Nephron (organoid): ENCODE data around the gene EZR.
A peak's percentile ranks its signal among the peaks of the same experiment; 100 is the strongest.

Experiments used
- H3K27ac Mint-ChIP-seq, 3 experiments: 2 replicates each; pipeline ENCODE4 v1.8.0; 2020; ENCODE audit warnings: mixed read lengths in 3 of 3, mild to moderate bottlenecking in 2 of 3, moderate library complexity in 1 of 3
- H3K27me3 Mint-ChIP-seq: 2 replicates; pipeline ENCODE4 v1.8.0; 2021; ENCODE audit warnings: low read depth, mild to moderate bottlenecking, moderate library complexity, mixed read lengths
- H3K36me3 Mint-ChIP-seq: 2 replicates; pipeline ENCODE4 v1.8.0; 2020; ENCODE audit warnings: low read depth, mixed read lengths
- H3K4me1 Mint-ChIP-seq: 2 replicates; pipeline ENCODE4 v1.8.0; 2020; ENCODE audit warnings: mixed read lengths
- H3K4me3 Mint-ChIP-seq, 3 experiments: 2 replicates each; pipeline ENCODE4 v1.8.0; 2020; ENCODE audit warnings: mild to moderate bottlenecking in 3 of 3, mixed read lengths in 3 of 3, moderate library complexity in 2 of 3
- H3K9me3 Mint-ChIP-seq: 2 replicates; pipeline ENCODE4 v1.8.0; 2020; ENCODE audit warnings: mixed read lengths
- CTCF ChIP-seq, 3 experiments: fragments of 200-600 bp; sonication (generic); IDR thresholded peaks; one replicate each; pipeline ENCODE4 v1.5.0; 2021; ENCODE audit warnings: antibody characterized with exemption in 3 of 3; ENCODE audit not compliant: unreplicated experiment in 3 of 3

EZR gene

GRCh38 chr6:158819213-158819976 lies at the start of gene EZR:
TSS of gene EZR (minus strand) at chr6:158819368. CDS start at chr6:158818093, 1,275 bp downstream.
- H3K27ac Mint-ChIP-seq = peak within 1 kb of the TSS; percentile 84 to 92 (median 84)
- TF ChIP-seq CTCF (IDR thresholded peaks at IDR 0.05; ENCODE audit: unreplicated experiment in 3 of 3) = no peak
- H3K4me3 Mint-ChIP-seq = peak within 1 kb of the TSS; percentile 88 to 95 (median 91)
- no peaks in the 10 kb centered on the region for H3K27me3 Mint-ChIP-seq
- H3K9me3 Mint-ChIP-seq = no peaks in the 10 kb centered on the region
- H3K36me3 Mint-ChIP-seq = peaks cover 4% of the 10 kb centered on the region
- peaks cover 33% of the 10 kb centered on the region for H3K4me1 Mint-ChIP-seq

GRCh38 chr6:158868122-158868480 lies 48.9 kb upstream of the EZR start:
- H3K4me3 Mint-ChIP-seq = peak overlapping the region; percentile 47 to 67 (median 55)
- H3K9me3 Mint-ChIP-seq = peaks cover 2% of the 10 kb centered on the region
- TF ChIP-seq CTCF (IDR thresholded peaks at IDR 0.05; ENCODE audit: unreplicated experiment in 3 of 3) = no peak
- peak overlapping the region; percentile 71 to 98 (median 97) for H3K27ac Mint-ChIP-seq
- no peaks in the 10 kb centered on the region for H3K36me3 Mint-ChIP-seq
- peaks cover 13% of the 10 kb centered on the region for H3K27me3 Mint-ChIP-seq
- peaks cover 24% of the 10 kb centered on the region for H3K4me1 Mint-ChIP-seq

- peaks cover 13% of the 10 kb centered on the region for H3K27me3 Mint-ChIP-seq
- no peaks in the 10 kb centered on the region for H3K36me3 Mint-ChIP-seq
- H3K4me3 Mint-ChIP-seq = peak overlapping the region; percentile 47 to 67 (median 55)
- peaks cover 2% of the 10 kb centered on the region for H3K9me3 Mint-ChIP-seq
- peak overlapping the region; percentile 71 to 98 (median 97) for H3K27ac Mint-ChIP-seq
- TF ChIP-seq CTCF (IDR thresholded peaks at IDR 0.05; ENCODE audit: unreplicated experiment in 3 of 3) = no peak
- peaks cover 24% of the 10 kb centered on the region for H3K4me1 Mint-ChIP-seq
These were observed 48.4 kb upstream of the EZR start for GRCh38 chr6:158867381-158868121.

- no peak overlapping the region for H3K27ac Mint-ChIP-seq
- peaks cover 13% of the 10 kb centered on the region for H3K27me3 Mint-ChIP-seq
- no peaks in the 10 kb centered on the region for H3K36me3 Mint-ChIP-seq
- no peak overlapping the region for H3K4me3 Mint-ChIP-seq
- no peak for TF ChIP-seq CTCF (IDR thresholded peaks at IDR 0.05; ENCODE audit: unreplicated experiment in 3 of 3)
- peaks cover 24% of the 10 kb centered on the region for H3K4me1 Mint-ChIP-seq
- H3K9me3 Mint-ChIP-seq = peaks cover 2% of the 10 kb centered on the region
These were observed 46.6 kb upstream of the EZR start for GRCh38 chr6:158865769-158866168.

GRCh38 chr6:158863646-158864045 lies 44.5 kb upstream of the EZR start:
- peaks cover 6% of the 10 kb centered on the region for H3K27me3 Mint-ChIP-seq
- TF ChIP-seq CTCF (IDR thresholded peaks at IDR 0.05; ENCODE audit: unreplicated experiment in 3 of 3) = no peak

More at GRCh38 chr6:158863646-158864045, 44.5 kb upstream of the EZR start:
- Mint-ChIP-seq H3K4me1 (peaks cover 18% of the 10 kb centered on the region), H3K36me3 (no peaks in the 10 kb centered on the region), H3K4me3 (no peak overlapping the region), H3K9me3 (peaks cover 2% of the 10 kb centered on the region), H3K27ac (peak overlapping the region in 1 of 3 experiments; percentile 37)
